GM12873 (cell line): ENCODE data around the gene DYNC1I1.

Source experiments
- CTCF ChIP-seq: IDR thresholded peaks from 2 replicates; pipeline ENCODE4 v1.5.1; 2012; ENCODE audit warnings: low read depth, mild to moderate bottlenecking, moderate library complexity, low read length, control low read depth; ENCODE audit not compliant: insufficient read depth; ENCODE audit errors: missing control alignments

DYNC1I1 gene

GRCh38 chr7:95899919-95900513 lies 127.7 kb downstream of the DYNC1I1 start:
- no peak for TF ChIP-seq CTCF

- TF ChIP-seq CTCF: no peak
These were observed 128.7 kb downstream of the DYNC1I1 start for GRCh38 chr7:95901006-95901405.

- no peak for TF ChIP-seq CTCF
These were observed 131.7 kb downstream of the DYNC1I1 start for GRCh38 chr7:95904099-95904498.

GRCh38 chr7:95905167-95905566 lies 132.8 kb downstream of the DYNC1I1 start:
- TF ChIP-seq CTCF: no peak

- no peak for TF ChIP-seq CTCF
These were observed 134.5 kb downstream of the DYNC1I1 start for GRCh38 chr7:95906851-95907250.

GRCh38 chr7:95907337-95907736 lies 135.0 kb downstream of the DYNC1I1 start:
- no peak for TF ChIP-seq CTCF

- no peak for TF ChIP-seq CTCF
These were observed 136.1 kb downstream of the DYNC1I1 start for GRCh38 chr7:95908499-95908898.
